Hepatocyte (in vitro differentiated cells): ENCODE results near the gene MEN1. TPM values are rescaled to one million over a fixed set of nuclear protein-coding genes. Genes with fewer than 3 reads are reported as not detected.

Experiments used
- DNase-seq: peaks from one replicate; pipeline ENCODE4 v3.0.0-alpha.2; 2016; ENCODE audit warnings: low spot score
- H2AFZ ChIP-seq: fragments of 200-600 bp; sonication (generic); 2 replicates; pipeline ENCODE4 v1.6.0; 2016; ENCODE audit warnings: antibody characterized with exemption, mild to moderate bottlenecking
- H3K27ac ChIP-seq: fragments of 200-600 bp; sonication (generic); 2 replicates; pipeline ENCODE4 v1.5.1; 2016; ENCODE audit warnings: mild to moderate bottlenecking
- H3K27me3 ChIP-seq: fragments of 200-600 bp; sonication (generic); 2 replicates; pipeline ENCODE4 v1.6.1; 2016
- H3K36me3 ChIP-seq: fragments of 200-600 bp; sonication (generic); replicated peaks from 2 replicates; pipeline ENCODE4 v1.5.1; 2016; ENCODE audit warnings: low read depth; ENCODE audit not compliant: insufficient read depth
- H3K4me1 ChIP-seq: fragments of 200-600 bp; sonication (generic); 2 replicates; pipeline ENCODE4 v1.5.1; 2016; ENCODE audit warnings: mild to moderate bottlenecking, moderate library complexity; ENCODE audit not compliant: insufficient read depth
- H3K4me2 ChIP-seq: fragments of 200-600 bp; sonication (generic); 2 replicates; pipeline ENCODE4 v1.6.0; 2016
- H3K4me3 ChIP-seq: fragments of 200-600 bp; sonication (generic); 2 replicates; pipeline ENCODE4 v1.5.1; 2016; ENCODE audit warnings: mild to moderate bottlenecking
- H3K79me2 ChIP-seq: fragments of 200-600 bp; sonication (generic); 2 replicates; pipeline ENCODE4 v1.6.0; 2017; ENCODE audit warnings: mild to moderate bottlenecking
- H3K9me2 ChIP-seq: fragments of 200-600 bp; sonication (generic); replicated peaks from 2 replicates; pipeline ENCODE4 v1.6.0; 2017; ENCODE audit warnings: mild to moderate bottlenecking; ENCODE audit not compliant: insufficient read depth
- H3K9me3 ChIP-seq: fragments of 200-600 bp; sonication (generic); 2 replicates; pipeline ENCODE4 v1.5.1; 2016; ENCODE audit warnings: low read depth, mild to moderate bottlenecking
- H4K20me1 ChIP-seq: fragments of 200-600 bp; sonication (generic); 2 replicates; pipeline ENCODE4 v1.6.0; 2016; ENCODE audit warnings: mild to moderate bottlenecking; ENCODE audit not compliant: insufficient read depth, poor library complexity, severe bottlenecking
- CTCF ChIP-seq: fragments of 200-600 bp; sonication (generic); IDR thresholded peaks from 2 replicates; pipeline ENCODE4 v1.5.1; 2016; ENCODE audit warnings: antibody characterized with exemption, mild to moderate bottlenecking; ENCODE audit not compliant: poor library complexity
- EZH2 ChIP-seq: fragments of 200-600 bp; sonication (generic); IDR thresholded peaks from 2 replicates; pipeline ENCODE4 v1.6.1; 2016; ENCODE audit warnings: antibody characterized with exemption, mild to moderate bottlenecking, borderline replicate concordance
- EZH2phosphoT487 ChIP-seq: fragments of 200-600 bp; sonication (generic); IDR thresholded peaks from one replicate; pipeline ENCODE4 v1.6.1; 2018; ENCODE audit warnings: antibody characterized with exemption, mild to moderate bottlenecking, low read depth, moderate library complexity; ENCODE audit not compliant: unreplicated experiment, severe bottlenecking
- WGBS: methylation state at CpG from one replicate; pipeline ENCODE4 v1.1.6; 2016; ENCODE audit warnings: low lambda C conversion rate; ENCODE audit errors: missing lambda C conversion rate; 5-methylcytosine and 5-hydroxymethylcytosine counted together
- polyA plus RNA-seq: library from polyadenylated mRNA; unstranded; fragments of >200 nt; fragmentation: Nextera tagmentation; extraction: Ambion mirVana; gene quantifications from 2 replicates; pipeline ENCODE4 v1.2.1, GENCODE V29; 2016
- total RNA-seq: library from RNA; depleted of rRNA; stranded (reverse); fragments of >200 nt; gene quantifications from 2 replicates; pipeline ENCODE4 v1.2.3, GENCODE V29; 2014

MEN1 gene
- total and polyA plus RNA-seq, 2 experiments from 2014 or later: 18.6 to 49.1 TPM

- H3K79me2 ChIP-seq: peaks cover 51% of the 10 kb centered on the region
- peaks cover 15% of the 10 kb centered on the region for H3K4me1 ChIP-seq
- no peaks in the 10 kb centered on the region for H3K9me3 ChIP-seq
- H3K27ac ChIP-seq: peak overlapping the region; percentile 98
- H2AFZ ChIP-seq: no peak overlapping the region
- H3K36me3 ChIP-seq: no peaks in the 10 kb centered on the region
- H3K4me2 ChIP-seq: peak overlapping the region; percentile 50
- DNase-seq: no peak
- no peak for TF ChIP-seq CTCF
- TF ChIP-seq EZH2: no peak
- TF ChIP-seq EZH2phosphoT487: no peak
- H3K27me3 ChIP-seq: no peaks in the 10 kb centered on the region
- H3K4me3 ChIP-seq: peak overlapping the region; percentile 80
- 17% methylated on average over 1 of the region's 28 CpGs for WGBS
- H4K20me1 ChIP-seq: peaks cover 44% of the 10 kb centered on the region
- H3K9me2 ChIP-seq: no peaks in the 10 kb centered on the region
These were observed 32.2 kb downstream of the MEN1 start for GRCh38 chr11:64778223-64778472.

GRCh38 chr11:64777449-64778222 lies 32.7 kb downstream of the MEN1 start:
- DNase-seq: peak; percentile 95
- H3K36me3 ChIP-seq: no peaks in the 10 kb centered on the region
- H2AFZ ChIP-seq: no peak overlapping the region
- no peaks in the 10 kb centered on the region for H3K27me3 ChIP-seq
- WGBS: 2% methylated on average over 39 of the region's 98 CpGs
- no peaks in the 10 kb centered on the region for H3K9me2 ChIP-seq
- H3K9me3 ChIP-seq: no peaks in the 10 kb centered on the region
- H3K4me2 ChIP-seq: peak overlapping the region; percentile 80
- peak overlapping the region; percentile 98 for H3K27ac ChIP-seq
- peak overlapping the region; percentile 85 for H3K4me3 ChIP-seq
- peaks cover 15% of the 10 kb centered on the region for H3K4me1 ChIP-seq
- peaks cover 49% of the 10 kb centered on the region for H4K20me1 ChIP-seq
- H3K79me2 ChIP-seq: peaks cover 56% of the 10 kb centered on the region
- TF ChIP-seq EZH2phosphoT487: no peak
- no peak for TF ChIP-seq CTCF
- TF ChIP-seq EZH2: no peak

DNA sequence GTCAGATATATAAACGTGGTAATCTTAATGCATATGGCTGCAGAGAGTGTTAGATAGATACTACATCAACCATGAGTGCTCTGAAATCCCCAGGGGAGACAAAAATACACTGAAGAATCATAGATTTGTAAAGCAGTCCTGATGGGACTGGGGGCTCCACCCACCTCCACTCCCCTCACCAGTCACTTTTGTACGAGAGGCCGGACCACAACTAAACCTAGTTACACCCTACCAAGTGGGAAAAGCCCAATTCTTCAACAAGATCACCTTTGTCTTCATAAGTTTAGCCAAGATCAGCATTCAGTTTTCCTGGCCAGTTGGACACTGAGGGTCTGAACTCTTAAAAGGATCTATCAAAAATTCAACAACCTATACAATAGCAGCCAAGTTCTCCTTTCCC lies 33.5 kb downstream of the MEN1 start:
- peaks cover 63% of the 10 kb centered on the region for H3K79me2 ChIP-seq
- peak overlapping the region; percentile 85 for H3K4me3 ChIP-seq
- H3K27me3 ChIP-seq: no peaks in the 10 kb centered on the region
- no peak overlapping the region for H2AFZ ChIP-seq
- 29% methylated on average over 3 of the region's 3 CpGs for WGBS
- TF ChIP-seq CTCF (no peak), EZH2 (no peak), EZH2phosphoT487 (no peak)
- peaks cover 15% of the 10 kb centered on the region for H3K4me1 ChIP-seq
- no peaks in the 10 kb centered on the region for H3K9me2 ChIP-seq
- H4K20me1 ChIP-seq: peaks cover 57% of the 10 kb centered on the region
- no peak for DNase-seq
- H3K4me2 ChIP-seq: peak overlapping the region; percentile 80
- H3K36me3 ChIP-seq: no peaks in the 10 kb centered on the region
- no peaks in the 10 kb centered on the region for H3K9me3 ChIP-seq
- H3K27ac ChIP-seq: no peak overlapping the region
